ENCODE data around the gene CNN3.
A peak's percentile ranks its signal among the peaks of the same experiment; 100 is the strongest.

Gene CNN3

GRCh38 chr1:94926915-94927404 is at the start of gene CNN3:
TSS of gene CNN3 (minus strand) at chr1:94927110. CDS start at chr1:94926894, 216 bp downstream.
- DNase-seq (ENCODE audit: extremely low read depth, low read depth) = peak; percentile 79
- TF ChIP-seq CTCF (IDR thresholded peaks at IDR 0.05; ENCODE audit: low read depth, low read length) = no peak

GRCh38 chr1:94974824-94975223 is 47.9 kb upstream of the CNN3 start:
- no peak for DNase-seq (ENCODE audit: extremely low read depth, low read depth)
- no peak for TF ChIP-seq CTCF (IDR thresholded peaks at IDR 0.05; ENCODE audit: low read depth, low read length)

- TF ChIP-seq CTCF (IDR thresholded peaks at IDR 0.05; ENCODE audit: low read depth, low read length) = no peak
- peak; percentile 44 for DNase-seq (ENCODE audit: extremely low read depth, low read depth)
Observed at GRCh38 chr1:94974241-94974640, 47.3 kb upstream of the CNN3 start.

- no peak for DNase-seq (ENCODE audit: extremely low read depth, low read depth)
- TF ChIP-seq CTCF (IDR thresholded peaks at IDR 0.05; ENCODE audit: low read depth, low read length) = no peak
Observed at GRCh38 chr1:94973309-94973922, 46.5 kb upstream of the CNN3 start.

GRCh38 chr1:94971491-94971924 is 44.6 kb upstream of the CNN3 start:
- no peak for TF ChIP-seq CTCF (IDR thresholded peaks at IDR 0.05; ENCODE audit: low read depth, low read length)
- no peak for DNase-seq (ENCODE audit: extremely low read depth, low read depth)

GRCh38 chr1:94970783-94971182 is 43.9 kb upstream of the CNN3 start:
- DNase-seq (ENCODE audit: extremely low read depth, low read depth) = no peak

More at GRCh38 chr1:94970783-94971182, 43.9 kb upstream of the CNN3 start:
- TF ChIP-seq CTCF (IDR thresholded peaks at IDR 0.05; ENCODE audit: low read depth, low read length) = no peak
